Prostate gland (tissue), 2 donors: ENCODE measurements around the gene ACTG1. TPM values are rescaled to one million over a fixed set of nuclear protein-coding genes. Genes with fewer than 3 reads are reported as not detected.
"Not testable (repeated sequence)": the region's sequence is repeated elsewhere in the genome, so short reads cannot be mapped to it uniquely, and the experiment has no call there.

Source experiments
- DNase-seq: peaks from one replicate; pipeline ENCODE4 v3.0.0-alpha.2; 2019; ENCODE audit warnings: low spot score
- H3K27ac ChIP-seq, 2 donors: fragments of 200-600 bp; sonication (generic); 2 replicates each; pipeline ENCODE4 v1.5.1; 2017 to 2019
- H3K27me3 ChIP-seq: fragments of 200-600 bp; sonication (generic); replicated peaks from 2 replicates; pipeline ENCODE4 v1.5.1; 2019; ENCODE audit not compliant: insufficient read depth
- H3K36me3 ChIP-seq, 2 donors: fragments of 200-600 bp; sonication (generic); 1 replicate in 1 of 2; 2 replicates in 1 of 2; pipeline versions ENCODE4 v1.5.1 to v1.8.1; 2017 to 2019
- H3K4me1 ChIP-seq: fragments of 200-600 bp; sonication (generic); replicated peaks from 2 replicates; pipeline ENCODE4 v1.5.1; 2019
- H3K4me3 ChIP-seq, 2 donors: fragments of 200-600 bp; sonication (generic); 2 replicates each; pipeline ENCODE4 v1.5.1; 2017 to 2019
- H3K9me3 ChIP-seq: fragments of 200-600 bp; sonication (generic); 2 replicates; pipeline ENCODE4 v1.5.1; 2017
- CTCF ChIP-seq, 4 experiments: fragments of 200-600 bp in 2 of 4; fragments of 450-650 bp in 2 of 4; sonication (generic) in 2 of 4; IDR thresholded peaks; 1 replicate in 3 of 4; 2 replicates in 1 of 4; pipeline ENCODE4 v1.5.1; 2016 to 2019; ENCODE audit warnings: antibody characterized with exemption in 4 of 4, mild to moderate bottlenecking in 2 of 4, moderate library complexity in 2 of 4
- POLR2A ChIP-seq: fragments of 450-650 bp; IDR thresholded peaks from one replicate; pipeline ENCODE4 v1.6.1; 2016; ENCODE audit warnings: antibody characterized with exemption, mild to moderate bottlenecking
- POLR2AphosphoS5 ChIP-seq: sonication (generic); formaldehyde crosslinking; IDR thresholded peaks from one replicate; pipeline ENCODE4 v1.6.1; 2017; ENCODE audit warnings: antibody characterized with exemption
- WGBS: methylation state at CpG from one replicate; pipeline ENCODE4 v1.1.5; 2018; 5-methylcytosine and 5-hydroxymethylcytosine counted together
- intact Hi-C: fragments of 100-400 bp; cut with DNase I; formaldehyde crosslinking; loops from one replicate; pipeline ENCODE4 v1.14.2; 2022
- total RNA-seq, 2 donors: library from RNA; depleted of rRNA; stranded (reverse); fragments of >200 nt; gene quantifications; one replicate each; pipeline ENCODE4 v1.1.0, GENCODE V29; 2016

The ACTG1 gene
- total RNA-seq, 2 donors from 2014 or later: 2,438 to 3,181 TPM

GRCh38 chr17:81532490-81533287 lies 20.1 kb upstream of the ACTG1 start:
- DNase-seq: no peak
- H3K4me3 ChIP-seq: no peak overlapping the region
- TF ChIP-seq CTCF (IDR thresholded peaks at IDR 0.05): no peak
- no peak for TF ChIP-seq POLR2A
- TF ChIP-seq POLR2AphosphoS5: no peak
- 92% methylated on average over 11 of the region's 11 CpGs for WGBS
- intact Hi-C loops: no loop called here
- H3K36me3 ChIP-seq: no peaks in the 10 kb centered on the region
- H3K4me1 ChIP-seq: no peaks in the 10 kb centered on the region
- H3K9me3 ChIP-seq: no peaks in the 10 kb centered on the region
- no peak overlapping the region for H3K27ac ChIP-seq
- peaks cover 4% of the 10 kb centered on the region for H3K27me3 ChIP-seq

- H3K4me1 ChIP-seq, H3K27ac ChIP-seq, intact Hi-C loops, H3K36me3 ChIP-seq, H3K4me3 ChIP-seq, H3K9me3 ChIP-seq, H3K27me3 ChIP-seq, DNase-seq: not testable (repeated sequence)
- 88% methylated on average over 3 of the region's 3 CpGs for WGBS
Observed at GRCh38 chr17:81531998-81532404, 19.4 kb upstream of the ACTG1 start.

GRCh38 chr17:81531013-81531412 lies 18.4 kb upstream of the ACTG1 start:
- H3K27me3 ChIP-seq, intact Hi-C loops, H3K27ac ChIP-seq, DNase-seq, H3K4me1 ChIP-seq, H3K9me3 ChIP-seq, H3K36me3 ChIP-seq, H3K4me3 ChIP-seq: not testable (repeated sequence)
- 79% methylated on average over 6 of the region's 6 CpGs for WGBS

GRCh38 chr17:81529437-81529803 lies 16.8 kb upstream of the ACTG1 start:
- H3K4me1 ChIP-seq: no peaks in the 10 kb centered on the region
- H3K27me3 ChIP-seq: no peaks in the 10 kb centered on the region
- WGBS: 91% methylated on average over 6 of the region's 6 CpGs
- intact Hi-C loops: no loop called here
- no peak overlapping the region for H3K27ac ChIP-seq
- H3K9me3 ChIP-seq: no peaks in the 10 kb centered on the region
- no peak overlapping the region for H3K4me3 ChIP-seq
- DNase-seq: no peak
- TF ChIP-seq CTCF (IDR thresholded peaks at IDR 0.05) (no peak), POLR2A (no peak), POLR2AphosphoS5 (no peak)
- no peaks in the 10 kb centered on the region for H3K36me3 ChIP-seq

GRCh38 chr17:81528651-81529436 lies 16.2 kb upstream of the ACTG1 start:
- H3K36me3 ChIP-seq: no peaks in the 10 kb centered on the region
- 78% methylated on average over 48 of the region's 62 CpGs for WGBS
- intact Hi-C loops: no loop called here
- H3K27ac ChIP-seq: no peak overlapping the region
- H3K4me1 ChIP-seq: no peaks in the 10 kb centered on the region
- no peak overlapping the region for H3K4me3 ChIP-seq
- TF ChIP-seq CTCF (IDR thresholded peaks at IDR 0.05) (no peak), POLR2A (no peak), POLR2AphosphoS5 (no peak)
- H3K9me3 ChIP-seq: no peaks in the 10 kb centered on the region
- no peak for DNase-seq
- no peaks in the 10 kb centered on the region for H3K27me3 ChIP-seq

GRCh38 chr17:81528384-81528650 lies 15.7 kb upstream of the ACTG1 start:
- H3K27ac ChIP-seq: no peak overlapping the region
- H3K9me3 ChIP-seq: no peaks in the 10 kb centered on the region
- H3K27me3 ChIP-seq: no peaks in the 10 kb centered on the region
- no peak for DNase-seq
- TF ChIP-seq POLR2A: no peak
- TF ChIP-seq CTCF (IDR thresholded peaks at IDR 0.05): no peak
- no peak for TF ChIP-seq POLR2AphosphoS5
- no peak overlapping the region for H3K4me3 ChIP-seq
- no peaks in the 10 kb centered on the region for H3K4me1 ChIP-seq
- intact Hi-C loops: no loop called here
- H3K36me3 ChIP-seq: no peaks in the 10 kb centered on the region
- whole genome bisulfite sequencing: 59% methylated on average over 14 of the region's 20 CpGs
